ENCODE data around the gene PBX1.
"Not testable (repeated sequence)": the region's sequence is repeated elsewhere in the genome, so short reads cannot be mapped to it uniquely, and the experiment has no call there.

PBX1 gene

GRCh38 chr1:164558461-164559341 lies at the start of gene PBX1:
Gene PBX1 (plus strand): TSS chr1:164559184.
- peak; percentile 97 to 98 for DNase-seq

- DNase-seq = no peak
These were observed 48.5 kb upstream of the PBX1 start for GRCh38 chr1:164510435-164510834.

GRCh38 chr1:164511001-164511705 lies 47.8 kb upstream of the PBX1 start:
- DNase-seq = no peak

GRCh38 chr1:164515231-164515630 lies 43.8 kb upstream of the PBX1 start:
- DNase-seq = no peak

GRCh38 chr1:164515711-164516331 lies 43.2 kb upstream of the PBX1 start:
- no peak for DNase-seq

- DNase-seq = no peak
These were observed 42.4 kb upstream of the PBX1 start for GRCh38 chr1:164516591-164516990.

GRCh38 chr1:164518692-164519332 lies 40.2 kb upstream of the PBX1 start:
- peak in 1 of 2 experiments; percentile 8 for DNase-seq

- DNase-seq = no peak
These were observed 39.6 kb upstream of the PBX1 start for GRCh38 chr1:164519426-164519825.

- DNase-seq = no peak
These were observed 34.2 kb upstream of the PBX1 start for GRCh38 chr1:164524810-164525209.

- no peak for DNase-seq
These were observed 23.9 kb upstream of the PBX1 start for GRCh38 chr1:164534863-164535610.

- DNase-seq = not testable (repeated sequence)
These were observed 6.5 kb upstream of the PBX1 start for GRCh38 chr1:164552463-164552988.

GRCh38 chr1:164557270-164557669 lies 1.7 kb upstream of the PBX1 start:
- no peak for DNase-seq

GRCh38 chr1:164559342-164560051 lies 513 bp downstream of the PBX1 start:
- DNase-seq = peak; percentile 43 to 49

- peak; percentile 13 to 28 for DNase-seq
These were observed 1.1 kb downstream of the PBX1 start for GRCh38 chr1:164560121-164560541.

GRCh38 chr1:164560556-164560955 lies 1.6 kb downstream of the PBX1 start:
- peak in 1 of 2 experiments; percentile 20 for DNase-seq

GRCh38 chr1:164561007-164561406 lies 2.0 kb downstream of the PBX1 start:
- DNase-seq = no peak

- peak; percentile 16 to 17 for DNase-seq
These were observed 2.5 kb downstream of the PBX1 start for GRCh38 chr1:164561472-164561871.

- DNase-seq = no peak
These were observed 3.1 kb downstream of the PBX1 start for GRCh38 chr1:164562061-164562460.

GRCh38 chr1:164562511-164562910 lies 3.5 kb downstream of the PBX1 start:
- DNase-seq = peak in 1 of 2 experiments; percentile 7

- no peak for DNase-seq
These were observed 4.0 kb downstream of the PBX1 start for GRCh38 chr1:164562947-164563520.
